Spleen (tissue), 11 donors: Measurements from ENCODE around the gene SERPINA9. TPM values are rescaled to one million over a fixed set of nuclear protein-coding genes. Genes with fewer than 3 reads are reported as not detected.
"Not testable (repeated sequence)": the region's sequence is repeated elsewhere in the genome, so short reads cannot be mapped to it uniquely, and the experiment has no call there.

Experiments used
- DNase-seq: peaks from one replicate; pipeline ENCODE4 v3.0.0-alpha.2; 2020
- H3K27ac ChIP-seq, 8 donors: fragments of 200-600 bp; sonication (generic) in 7 of 8; 1 replicate in 4 of 8; 2 replicates in 4 of 8; pipeline versions ENCODE4 v1.5.0 to v1.8.0; 2016 to 2021; ENCODE audit warnings: inconsistent platforms in 4 of 8, mild to moderate bottlenecking in 4 of 8, moderate library complexity in 1 of 8
- H3K27me3 ChIP-seq, 7 donors: fragments of 200-600 bp; sonication (generic) in 6 of 7; replicated peaks in 1 of 7; 1 replicate in 4 of 7; 2 replicates in 3 of 7; pipeline versions ENCODE4 v1.5.0 to v1.8.0; 2016 to 2021; ENCODE audit warnings: inconsistent platforms in 3 of 7, mild to moderate bottlenecking in 1 of 7
- H3K36me3 ChIP-seq, 6 donors: fragments of 200-600 bp; sonication (generic) in 5 of 6; 1 replicate in 4 of 6; 2 replicates in 2 of 6; pipeline versions ENCODE4 v1.5.0 to v1.8.0; 2016 to 2021; ENCODE audit warnings: inconsistent platforms in 2 of 6
- H3K4me1 ChIP-seq, 6 donors: fragments of 200-600 bp; sonication (generic) in 5 of 6; 1 replicate in 3 of 6; 2 replicates in 3 of 6; pipeline versions ENCODE4 v1.5.0 to v1.8.0; 2016 to 2021; ENCODE audit warnings: inconsistent platforms in 3 of 6
- H3K4me3 ChIP-seq, 8 donors: fragments of 200-600 bp; sonication (generic) in 7 of 8; 1 replicate in 4 of 8; 2 replicates in 4 of 8; pipeline versions ENCODE4 v1.5.0 to v1.8.0; 2016 to 2021; ENCODE audit warnings: inconsistent platforms in 4 of 8, mild to moderate bottlenecking in 4 of 8, moderate library complexity in 2 of 8
- H3K9me3 ChIP-seq, 8 donors: fragments of 200-600 bp; sonication (generic) in 7 of 8; 1 replicate in 4 of 8; 2 replicates in 4 of 8; pipeline versions ENCODE4 v1.5.0 to v1.8.0; 2016 to 2021; ENCODE audit warnings: inconsistent platforms in 4 of 8
- POLR2A ChIP-seq, 3 donors: fragments of 450-650 bp; IDR thresholded peaks; one replicate each; pipeline ENCODE4 v1.5.1; 2017; ENCODE audit warnings: antibody characterized with exemption in 3 of 3, mild to moderate bottlenecking in 1 of 3
- POLR2AphosphoS5 ChIP-seq, 3 donors: sonication (generic); formaldehyde crosslinking; IDR thresholded peaks; one replicate each; pipeline ENCODE4 v1.5.1; 2017; ENCODE audit warnings: antibody characterized with exemption in 3 of 3
- WGBS, 5 donors: extraction: QIAGEN DNeasy Blood & Tissue Kit in 3 of 5; methylation state at CpG; one replicate each; pipeline versions ENCODE4 v1.1.5 to v1.1.7; 2013 to 2018; 5-methylcytosine and 5-hydroxymethylcytosine counted together
- intact Hi-C: fragments of 100-400 bp; cut with DNase I; formaldehyde crosslinking; loops from one replicate; pipeline ENCODE4 v1.15.0; 2023; ENCODE audit warnings: low total_unique reads
- polyA plus RNA-seq, 3 donors: library from polyadenylated mRNA; stranded (reverse); fragments of 200-250 nt; gene quantifications; one replicate each; pipeline ENCODE4 v1.2.1, GENCODE V29; 2013
- total RNA-seq, 7 donors: library from RNA; depleted of rRNA in 3 of 7; stranded (reverse); fragments of >200 nt in 3 of 7; fragmentation: NEBNext Ultra II Directional in 4 of 7; extraction: Animal tissue kit (Norgen Biotek cat#: 25700) in 4 of 7; gene quantifications; one replicate each; pipeline versions ENCODE4 v1.1.0 to v1.2.1, GENCODE V29; 2016 to 2021
- TF ChIP-seq, protein P1 (sequence below), 11 experiments: fragments of 200-600 bp in 7 of 11; fragments of 450-650 bp in 4 of 11; sonication (generic) in 4 of 11; IDR thresholded peaks in 8 of 11; conservative IDR thresholded peaks in 3 of 11; 1 replicate in 7 of 11; 2 replicates in 4 of 11; pipeline versions ENCODE4 v1.4.0 to v1.8.0; 2016 to 2021; ENCODE audit warnings: antibody characterized with exemption in 11 of 11, inconsistent platforms in 4 of 11, mild to moderate bottlenecking in 1 of 11
- donor health status: healthy with polysubstance abuse.
- donor health status: DM: no; HTN: no; CAD: no; lungs with moderate emphysema.
- donor health status: DM: no; HTN: no; CAD: no.
- donor health status: Bipolar disorder and iron deficiency.
- donor health status: healthy.
- donor health status: DM: no; HTN: no; CAD: no.
- donor health status: DM: yes; HTN: yes; CAD: no.

The SERPINA9 gene
- total and polyA plus RNA-seq, 10 donors, result 0.10 to 8.9 (median 0.65) TPM; not detected in 7

DNA sequence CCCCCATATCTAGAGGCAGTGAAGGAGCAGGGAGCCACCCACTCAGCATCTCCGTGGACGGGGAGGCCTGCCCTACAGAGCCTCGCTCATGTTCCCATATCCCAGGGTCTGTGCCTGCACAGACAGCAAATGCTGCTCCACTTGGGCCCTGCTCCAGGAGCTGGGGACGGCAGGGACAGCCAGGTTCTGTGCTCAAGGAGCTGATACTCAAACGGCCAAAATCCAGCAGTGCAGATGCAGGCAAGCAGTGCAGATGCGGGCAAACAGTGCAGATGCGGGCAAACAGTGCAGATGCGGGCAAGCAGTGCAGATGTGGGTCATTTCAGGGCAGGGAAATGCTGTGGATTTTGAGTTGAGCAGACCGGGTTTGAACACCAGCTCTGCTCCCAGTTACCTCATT is 39.4 kb upstream of the SERPINA9 start:
- Histone ChIP-seq H3K27ac (no peak overlapping the region), H3K4me1 (no peaks in the 10 kb centered on the region), H3K4me3 (no peak overlapping the region), H3K36me3 (no peaks in the 10 kb centered on the region), H3K27me3 (peaks cover 0 to 28% (median 0%) of the 10 kb centered on the region in 7 donors), H3K9me3 (peaks cover 0 to 6% (median 0%) of the 10 kb centered on the region in 8 donors)
- intact Hi-C loops, result no loop called here
- TF ChIP-seq, protein P1, sequence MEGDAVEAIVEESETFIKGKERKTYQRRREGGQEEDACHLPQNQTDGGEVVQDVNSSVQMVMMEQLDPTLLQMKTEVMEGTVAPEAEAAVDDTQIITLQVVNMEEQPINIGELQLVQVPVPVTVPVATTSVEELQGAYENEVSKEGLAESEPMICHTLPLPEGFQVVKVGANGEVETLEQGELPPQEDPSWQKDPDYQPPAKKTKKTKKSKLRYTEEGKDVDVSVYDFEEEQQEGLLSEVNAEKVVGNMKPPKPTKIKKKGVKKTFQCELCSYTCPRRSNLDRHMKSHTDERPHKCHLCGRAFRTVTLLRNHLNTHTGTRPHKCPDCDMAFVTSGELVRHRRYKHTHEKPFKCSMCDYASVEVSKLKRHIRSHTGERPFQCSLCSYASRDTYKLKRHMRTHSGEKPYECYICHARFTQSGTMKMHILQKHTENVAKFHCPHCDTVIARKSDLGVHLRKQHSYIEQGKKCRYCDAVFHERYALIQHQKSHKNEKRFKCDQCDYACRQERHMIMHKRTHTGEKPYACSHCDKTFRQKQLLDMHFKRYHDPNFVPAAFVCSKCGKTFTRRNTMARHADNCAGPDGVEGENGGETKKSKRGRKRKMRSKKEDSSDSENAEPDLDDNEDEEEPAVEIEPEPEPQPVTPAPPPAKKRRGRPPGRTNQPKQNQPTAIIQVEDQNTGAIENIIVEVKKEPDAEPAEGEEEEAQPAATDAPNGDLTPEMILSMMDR (IDR thresholded peaks at IDR 0.05 in 8 of 11, conservative IDR thresholded peaks at IDR 0.05 in 3 of 11), result no peak
- no peak for TF ChIP-seq POLR2A (IDR thresholded peaks at IDR 0.05)
- no peak for TF ChIP-seq POLR2AphosphoS5 (IDR thresholded peaks at IDR 0.05)
- DNase-seq, result no peak
- WGBS, 5 donors, result 74 to 90% (median 79%) methylated on average over 9 of the region's 9 CpGs

DNA sequence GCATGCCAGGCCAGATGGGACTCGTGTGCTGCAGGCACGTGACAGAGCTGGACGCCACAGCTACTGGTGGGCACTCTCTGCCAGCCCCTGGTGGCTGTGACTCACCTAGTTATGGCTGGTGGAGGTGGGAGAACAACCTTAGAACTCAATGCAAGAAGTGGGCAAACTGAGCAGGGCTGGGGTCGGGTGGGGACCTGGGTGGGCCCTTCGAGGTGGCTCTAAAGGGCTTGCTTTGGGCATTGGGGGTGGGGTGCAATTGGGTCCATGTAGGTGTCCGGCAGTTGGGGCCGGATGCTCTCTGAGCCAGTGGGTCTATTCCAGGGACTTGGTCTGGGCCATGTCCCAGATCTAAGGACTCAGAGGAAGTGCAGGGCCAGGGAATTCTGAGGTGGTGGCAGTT is 38.4 kb upstream of the SERPINA9 start:
- intact Hi-C loops, result no loop called here
- H3K27me3 ChIP-seq, result peaks cover 0 to 28% (median 0%) of the 10 kb centered on the region in 7 donors
- TF ChIP-seq POLR2AphosphoS5 (IDR thresholded peaks at IDR 0.05) (no peak), POLR2A (IDR thresholded peaks at IDR 0.05) (no peak)
- TF ChIP-seq, protein P1 (IDR thresholded peaks at IDR 0.05 in 8 of 11, conservative IDR thresholded peaks at IDR 0.05 in 3 of 11), result no peak
- 68 to 87% (median 76%) methylated on average over 6 to 7 of the region's 7 CpGs for WGBS, 5 donors
- H3K36me3 ChIP-seq, result no peaks in the 10 kb centered on the region
- no peaks in the 10 kb centered on the region for H3K4me1 ChIP-seq
- no peak overlapping the region for H3K27ac ChIP-seq
- H3K4me3 ChIP-seq, result no peak overlapping the region
- H3K9me3 ChIP-seq, result peaks cover 0 to under 1% (median 0%) of the 10 kb centered on the region in 8 donors
- no peak for DNase-seq

DNA sequence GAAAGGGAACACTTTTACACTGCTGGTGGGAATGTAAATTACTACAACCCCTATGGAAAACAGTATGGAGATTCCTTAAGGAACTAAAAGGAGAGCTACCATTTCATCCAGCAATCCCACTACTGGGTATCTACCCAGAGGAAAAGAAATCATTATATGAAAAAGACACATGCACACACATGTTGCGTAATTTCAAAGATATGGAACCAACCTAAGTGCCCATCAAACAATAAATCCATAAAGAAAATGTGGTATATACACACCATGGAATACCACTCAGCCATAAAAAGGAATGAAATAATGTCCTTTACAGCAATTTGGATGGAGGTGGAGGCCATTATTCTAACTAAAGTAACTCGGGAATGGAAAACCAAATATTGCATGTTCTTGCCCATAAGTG is 34.5 kb upstream of the SERPINA9 start:
- H3K27me3 ChIP-seq, result peaks cover 0 to 14% (median 0%) of the 10 kb centered on the region in 7 donors
- H3K9me3 ChIP-seq, H3K4me3 ChIP-seq, intact Hi-C loops, H3K27ac ChIP-seq, H3K36me3 ChIP-seq, DNase-seq, H3K4me1 ChIP-seq: not testable (repeated sequence)
- WGBS, 5 donors, result 71 to 88% (median 76%) methylated on average over 2 of the region's 2 CpGs

DNA sequence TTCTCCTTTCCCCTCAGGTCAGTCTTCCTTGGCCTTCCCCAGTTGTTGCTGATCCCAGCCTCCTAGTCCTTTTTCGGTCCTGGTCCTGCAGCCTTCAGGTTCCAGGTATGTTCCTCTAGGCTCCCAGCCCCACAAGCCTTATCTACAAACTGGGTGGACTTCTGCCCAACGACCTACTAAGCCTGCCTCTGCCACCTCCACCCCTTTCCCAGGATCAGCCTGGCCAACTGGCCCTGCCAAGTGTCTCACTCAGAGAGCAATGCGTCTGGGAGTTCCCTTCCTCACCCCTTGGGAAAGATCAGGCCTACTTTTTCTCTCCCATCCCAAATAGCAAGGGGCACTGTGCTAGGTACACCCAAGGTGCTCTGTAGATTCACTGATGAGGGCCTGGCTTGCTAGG is 33.4 kb upstream of the SERPINA9 start, which contains the start of gene SERPINA12:
Gene SERPINA12, minus strand, starts transcription at position 114 of the 400 bp plus-strand sequence. CDS start 11,072 bp downstream, outside the sequence.
- no peak for DNase-seq

More for the DNA sequence above, 33.4 kb upstream of the SERPINA9 start, which contains the start of gene SERPINA12:
- TF ChIP-seq POLR2A (IDR thresholded peaks at IDR 0.05) (no peak), POLR2AphosphoS5 (IDR thresholded peaks at IDR 0.05) (no peak)
- TF ChIP-seq, protein P1 (IDR thresholded peaks at IDR 0.05 in 8 of 11, conservative IDR thresholded peaks at IDR 0.05 in 3 of 11), result no peak
- H3K36me3 ChIP-seq, result no peaks in the 10 kb centered on the region
- no peaks in the 10 kb centered on the region for H3K4me1 ChIP-seq
- intact Hi-C loops, result no loop called here
- H3K4me3 ChIP-seq, result no peak within 1 kb of the TSS
- no peaks in the 10 kb centered on the region for H3K9me3 ChIP-seq
- H3K27me3 ChIP-seq, result peaks cover 0 to 11% (median 0%) of the 10 kb centered on the region in 7 donors
- whole genome bisulfite sequencing, 5 donors, result 54 to 72% (median 65%) methylated on average over 3 of the region's 3 CpGs
- no peak within 1 kb of the TSS for H3K27ac ChIP-seq
